Esophagus muscularis mucosa (tissue), 3 donors: ENCODE measurements around the gene NEUROG2.

ENCODE experiments used
- POLR2A ChIP-seq: fragments of 450-650 bp; IDR thresholded peaks from one replicate; pipeline ENCODE4 v1.6.1; 2017; ENCODE audit warnings: antibody characterized with exemption, moderate library complexity, mild to moderate bottlenecking, low read depth
- POLR2AphosphoS5 ChIP-seq, 2 donors: sonication (generic); formaldehyde crosslinking; IDR thresholded peaks; one replicate each; pipeline ENCODE4 v1.6.1; 2017; ENCODE audit warnings: antibody characterized with exemption in 2 of 2
- TF ChIP-seq, protein P1 (sequence below), 3 experiments: fragments of 200-600 bp in 2 of 3; fragments of 450-650 bp in 1 of 3; sonication (generic) in 2 of 3; IDR thresholded peaks; one replicate each; pipeline ENCODE4 v1.5.1; 2017 to 2019; ENCODE audit warnings: antibody characterized with exemption in 3 of 3, mild to moderate bottlenecking in 2 of 3, moderate library complexity in 1 of 3

DNA sequence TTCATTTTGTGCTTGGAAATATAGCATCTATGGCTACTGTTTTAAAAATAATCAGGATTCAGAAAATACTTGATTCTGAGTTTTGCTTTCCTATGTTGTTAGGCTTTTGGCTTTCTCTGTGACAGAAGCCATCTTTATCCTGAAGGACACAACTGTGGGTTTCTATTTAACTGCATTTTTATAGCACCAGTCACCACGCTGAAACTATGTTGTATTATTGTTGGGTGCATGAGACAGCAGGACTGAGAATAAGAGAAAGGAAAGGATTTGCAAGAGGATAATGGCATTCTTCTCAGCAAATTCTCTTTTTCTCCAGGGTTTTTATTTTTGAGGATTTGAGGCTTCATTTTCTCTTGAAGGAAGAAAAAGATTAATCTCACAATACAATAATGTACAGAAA, 10.1 kb upstream of the NEUROG2 start:
- TF ChIP-seq, protein P1, sequence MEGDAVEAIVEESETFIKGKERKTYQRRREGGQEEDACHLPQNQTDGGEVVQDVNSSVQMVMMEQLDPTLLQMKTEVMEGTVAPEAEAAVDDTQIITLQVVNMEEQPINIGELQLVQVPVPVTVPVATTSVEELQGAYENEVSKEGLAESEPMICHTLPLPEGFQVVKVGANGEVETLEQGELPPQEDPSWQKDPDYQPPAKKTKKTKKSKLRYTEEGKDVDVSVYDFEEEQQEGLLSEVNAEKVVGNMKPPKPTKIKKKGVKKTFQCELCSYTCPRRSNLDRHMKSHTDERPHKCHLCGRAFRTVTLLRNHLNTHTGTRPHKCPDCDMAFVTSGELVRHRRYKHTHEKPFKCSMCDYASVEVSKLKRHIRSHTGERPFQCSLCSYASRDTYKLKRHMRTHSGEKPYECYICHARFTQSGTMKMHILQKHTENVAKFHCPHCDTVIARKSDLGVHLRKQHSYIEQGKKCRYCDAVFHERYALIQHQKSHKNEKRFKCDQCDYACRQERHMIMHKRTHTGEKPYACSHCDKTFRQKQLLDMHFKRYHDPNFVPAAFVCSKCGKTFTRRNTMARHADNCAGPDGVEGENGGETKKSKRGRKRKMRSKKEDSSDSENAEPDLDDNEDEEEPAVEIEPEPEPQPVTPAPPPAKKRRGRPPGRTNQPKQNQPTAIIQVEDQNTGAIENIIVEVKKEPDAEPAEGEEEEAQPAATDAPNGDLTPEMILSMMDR (IDR thresholded peaks at IDR 0.05) = no peak
- TF ChIP-seq POLR2AphosphoS5 (IDR thresholded peaks at IDR 0.05) (no peak), POLR2A (no peak)
